Measurements from ENCODE around the gene GABRR2.

GABRR2 gene

DNA sequence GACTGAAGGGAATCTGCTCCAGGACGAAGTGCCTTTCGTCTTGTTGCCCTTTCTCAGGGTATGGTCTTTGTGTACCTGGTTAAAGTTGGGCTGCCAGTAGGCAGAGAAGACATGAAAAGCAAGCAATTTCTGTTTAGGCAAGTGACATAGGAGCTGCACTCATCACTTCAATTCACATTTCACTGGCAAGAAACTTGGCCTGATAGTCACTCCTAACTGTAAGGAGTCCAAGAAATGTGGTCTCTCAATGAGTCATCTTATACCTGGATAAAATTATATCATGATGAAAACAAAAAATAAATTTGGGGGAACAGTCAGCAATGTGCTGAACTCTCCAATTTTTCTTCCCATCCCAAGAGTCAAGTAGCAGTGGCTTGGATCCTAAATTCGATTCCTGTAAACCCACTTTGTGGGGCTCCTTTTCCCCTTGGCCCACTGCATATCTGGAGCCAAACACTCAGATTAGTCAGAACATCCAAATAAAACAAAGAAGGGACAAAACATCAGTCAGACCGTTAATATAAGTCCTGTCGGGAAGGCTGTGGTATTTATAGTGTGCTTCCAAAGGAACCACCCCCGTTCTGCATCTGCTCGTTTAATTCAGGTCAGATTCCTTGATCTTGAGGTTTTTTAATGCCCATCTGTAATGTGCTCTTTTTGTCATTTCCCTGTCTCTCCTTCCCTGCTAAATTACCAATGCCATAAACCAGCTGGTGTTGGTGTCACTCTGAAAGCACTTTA, 93.0 kb downstream of the GABRR2 start:
- TF ChIP-seq, protein P1, sequence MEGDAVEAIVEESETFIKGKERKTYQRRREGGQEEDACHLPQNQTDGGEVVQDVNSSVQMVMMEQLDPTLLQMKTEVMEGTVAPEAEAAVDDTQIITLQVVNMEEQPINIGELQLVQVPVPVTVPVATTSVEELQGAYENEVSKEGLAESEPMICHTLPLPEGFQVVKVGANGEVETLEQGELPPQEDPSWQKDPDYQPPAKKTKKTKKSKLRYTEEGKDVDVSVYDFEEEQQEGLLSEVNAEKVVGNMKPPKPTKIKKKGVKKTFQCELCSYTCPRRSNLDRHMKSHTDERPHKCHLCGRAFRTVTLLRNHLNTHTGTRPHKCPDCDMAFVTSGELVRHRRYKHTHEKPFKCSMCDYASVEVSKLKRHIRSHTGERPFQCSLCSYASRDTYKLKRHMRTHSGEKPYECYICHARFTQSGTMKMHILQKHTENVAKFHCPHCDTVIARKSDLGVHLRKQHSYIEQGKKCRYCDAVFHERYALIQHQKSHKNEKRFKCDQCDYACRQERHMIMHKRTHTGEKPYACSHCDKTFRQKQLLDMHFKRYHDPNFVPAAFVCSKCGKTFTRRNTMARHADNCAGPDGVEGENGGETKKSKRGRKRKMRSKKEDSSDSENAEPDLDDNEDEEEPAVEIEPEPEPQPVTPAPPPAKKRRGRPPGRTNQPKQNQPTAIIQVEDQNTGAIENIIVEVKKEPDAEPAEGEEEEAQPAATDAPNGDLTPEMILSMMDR (conservative IDR thresholded peaks at IDR 0.05): no peak
- no peak for TF ChIP-seq ZFX (IDR thresholded peaks at IDR 0.05)
- H3K27ac ChIP-seq: no peak overlapping the region

DNA sequence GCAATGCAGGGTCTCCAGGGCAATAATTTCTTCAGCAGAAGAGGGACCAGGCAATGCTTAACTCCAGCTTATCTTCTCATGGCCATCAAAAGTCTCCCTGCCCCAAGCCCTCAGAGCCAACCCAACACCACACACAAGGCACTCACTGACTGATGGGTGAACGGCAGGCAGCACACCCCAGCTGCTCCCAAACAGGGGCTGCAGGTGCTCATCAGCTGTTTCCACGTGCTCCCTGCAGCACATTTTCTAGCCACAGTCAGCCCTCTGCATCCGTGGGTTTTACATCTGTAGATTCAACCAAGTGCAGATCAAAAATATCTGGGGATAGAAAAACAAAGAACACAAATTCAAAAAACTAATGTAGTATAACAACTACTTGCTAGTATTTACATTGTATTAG, 94.0 kb downstream of the GABRR2 start:
- no peak for TF ChIP-seq ZFX (IDR thresholded peaks at IDR 0.05)
- TF ChIP-seq, protein P1 (conservative IDR thresholded peaks at IDR 0.05): no peak
- no peak overlapping the region for H3K27ac ChIP-seq

GRCh38 chr6:89217299-89217910, 97.7 kb downstream of the GABRR2 start, which contains the start of gene GABRR1:
GABRR1 (minus strand) TSS chr6:89217358; CDS start chr6:89217322, 36 bp downstream.
- TF ChIP-seq ZFX (IDR thresholded peaks at IDR 0.05): no peak
- TF ChIP-seq, protein P1 (conservative IDR thresholded peaks at IDR 0.05): no peak
- H3K27ac ChIP-seq: no peak within 1 kb of the TSS

GRCh38 chr6:89216411-89216810, 98.7 kb downstream of the GABRR2 start:
- TF ChIP-seq, protein P1 (conservative IDR thresholded peaks at IDR 0.05): no peak
- no peak for TF ChIP-seq ZFX (IDR thresholded peaks at IDR 0.05)
- no peak overlapping the region for H3K27ac ChIP-seq

DNA sequence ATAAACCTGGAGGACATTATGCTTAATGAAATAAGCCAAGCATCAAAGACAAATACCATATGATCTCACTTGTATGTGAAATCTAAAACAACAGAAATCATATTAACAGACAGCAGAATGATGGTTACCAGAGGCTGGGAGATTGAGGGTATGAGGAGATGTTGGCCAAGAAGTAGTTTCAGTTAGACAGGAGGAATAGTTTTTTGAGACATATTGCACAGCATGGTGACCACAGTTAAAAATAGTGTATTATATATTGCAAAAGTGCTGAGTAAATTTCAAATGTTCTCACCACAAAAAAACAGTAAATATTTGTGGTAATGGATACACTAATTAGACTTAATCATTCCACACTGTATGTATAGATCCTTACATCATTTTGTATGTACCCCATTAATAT, 99.7 kb downstream of the GABRR2 start:
- no peak for TF ChIP-seq ZFX (IDR thresholded peaks at IDR 0.05)
- H3K27ac ChIP-seq: no peak overlapping the region

DNA sequence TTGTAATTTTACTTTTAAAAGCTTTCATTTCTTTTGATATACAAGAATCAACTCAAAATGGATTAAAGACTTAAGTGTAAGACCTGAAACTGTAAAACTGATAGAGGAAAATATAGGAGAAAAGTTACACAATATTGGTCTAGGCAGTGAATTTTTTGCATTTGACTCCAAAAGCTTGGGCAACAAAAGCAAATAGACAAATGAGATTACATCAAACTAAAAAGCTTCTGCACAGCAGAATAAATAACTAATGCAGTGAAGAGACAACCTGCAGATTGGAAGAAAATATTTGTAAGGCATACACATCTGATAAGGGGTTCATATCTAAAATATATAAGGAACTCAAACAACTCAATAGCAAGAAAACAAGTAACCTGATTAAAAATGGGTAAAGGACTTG, 100.9 kb downstream of the GABRR2 start:
- H3K27ac ChIP-seq: no peak overlapping the region
- no peak for TF ChIP-seq ZFX (IDR thresholded peaks at IDR 0.05)
- TF ChIP-seq, protein P1 (conservative IDR thresholded peaks at IDR 0.05): no peak

DNA sequence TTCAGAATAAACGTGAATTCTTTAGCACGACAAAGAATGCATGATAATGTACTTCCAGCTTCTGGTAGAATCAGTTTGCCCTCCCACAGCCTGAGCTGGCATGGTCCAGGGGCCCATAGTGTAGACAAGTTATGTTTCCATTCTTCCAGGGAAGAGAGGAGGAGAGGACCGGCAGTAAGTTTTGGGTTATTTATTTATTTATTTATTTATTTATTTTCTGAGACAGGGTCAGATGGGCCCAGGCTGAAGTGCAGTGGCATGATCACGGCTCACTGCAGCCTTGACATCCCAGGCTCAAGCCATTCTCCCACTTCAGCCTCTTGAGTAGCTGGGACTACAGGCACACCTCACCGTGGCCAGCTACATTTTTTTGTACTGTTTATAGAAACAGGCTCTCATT, 102.6 kb downstream of the GABRR2 start:
- TF ChIP-seq ZFX (IDR thresholded peaks at IDR 0.05): no peak
- TF ChIP-seq, protein P1 (conservative IDR thresholded peaks at IDR 0.05): no peak
- H3K27ac ChIP-seq: no peak overlapping the region

Measured in C4-2B (cell line).